Right lobe of liver (tissue), 4 donors: ENCODE data around the gene MLIP.
"Not testable (repeated sequence)": the region's sequence is repeated elsewhere in the genome, so short reads cannot be mapped to it uniquely, and the experiment has no call there.

Source experiments
- CTCF ChIP-seq, 4 donors: fragments of 200-600 bp in 3 of 4; fragments of 450-650 bp in 1 of 4; IDR thresholded peaks; one replicate each; pipeline versions ENCODE4 v1.5.1 to v1.8.0; 2016 to 2022; ENCODE audit warnings: antibody characterized with exemption in 4 of 4, mild to moderate bottlenecking in 2 of 4
- POLR2A ChIP-seq: fragments of 450-650 bp; IDR thresholded peaks from one replicate; pipeline ENCODE4 v1.6.1; 2017; ENCODE audit warnings: antibody characterized with exemption, mild to moderate bottlenecking
- donor health status: DM: no; HTN: no; CAD: no.
- donor health status: DM: no; HTN: no; CAD: no.
- donor health status: DM: no; HTN: yes; CAD: no.

DNA sequence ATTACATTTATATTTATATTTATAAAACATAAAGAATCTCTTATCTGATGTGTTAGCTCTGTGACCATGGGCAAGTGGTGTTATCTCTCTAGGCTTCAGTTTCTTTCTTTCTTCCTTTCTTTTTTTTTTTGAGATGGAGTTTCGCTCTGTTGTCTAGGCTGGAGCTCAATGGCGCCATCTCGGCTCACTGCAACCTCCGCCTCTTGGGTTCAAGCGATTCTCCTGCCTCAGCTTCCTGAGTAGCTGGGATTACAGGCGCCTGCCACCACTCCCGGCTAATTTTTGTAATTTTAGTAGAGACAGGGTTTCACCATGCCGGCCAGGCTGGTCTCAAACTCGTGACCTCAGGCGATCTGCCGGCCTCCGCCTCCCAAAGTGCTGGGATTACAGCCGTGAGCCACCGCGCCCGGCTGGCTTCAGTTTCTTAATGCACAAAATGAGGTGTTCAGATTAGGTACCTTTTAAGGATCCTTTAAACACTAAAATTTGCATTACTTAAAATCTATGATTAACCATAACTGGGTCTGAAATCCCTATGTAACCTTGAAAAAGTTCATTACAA lies 92.3 kb downstream of the MLIP start:
- TF ChIP-seq CTCF (IDR thresholded peaks at IDR 0.05); POLR2A: not testable (repeated sequence)
